Neural cell (in vitro differentiated cells): ENCODE measurements around the gene SPIN1.

Experiments used
- CTCF ChIP-seq: fragments of 450-650 bp; IDR thresholded peaks from 2 replicates; pipeline ENCODE4 v1.5.1; 2014; ENCODE audit warnings: antibody characterized with exemption, mild to moderate bottlenecking, moderate library complexity; ENCODE audit not compliant: poor library complexity, severe bottlenecking
- EZH2 ChIP-seq: fragments of 200-600, 300-800 bp; shearing (Covaris generic), sonication (generic); IDR thresholded peaks from 2 replicates; pipeline ENCODE4 v1.6.1; 2014; ENCODE audit warnings: antibody characterized with exemption, low read length, borderline replicate concordance, mild to moderate bottlenecking; ENCODE audit not compliant: insufficient read depth, poor library complexity, severe bottlenecking
- MXI1 ChIP-seq: fragments of 450-650 bp; conservative IDR thresholded peaks from 2 replicates; pipeline ENCODE4 v1.6.1; 2014; ENCODE audit warnings: antibody characterized with exemption, mild to moderate bottlenecking; ENCODE audit not compliant: poor library complexity, severe bottlenecking
- SMC3 ChIP-seq: fragments of 450-650 bp; conservative IDR thresholded peaks from 2 replicates; pipeline ENCODE4 v1.6.1; 2014; ENCODE audit warnings: antibody characterized with exemption, mild to moderate bottlenecking, moderate library complexity; ENCODE audit not compliant: poor library complexity

GRCh38 chr9:88502552-88503034 lies 114.3 kb downstream of the SPIN1 start:
- TF ChIP-seq CTCF (no peak), SMC3 (no peak), MXI1 (no peak), EZH2 (no peak)
